DOHH2 (cell line): ENCODE results near the gene ZNF467.

Source experiments
- H3F3A ChIP-seq: fragments of 200-600 bp; sonication (generic), shearing (Covaris generic); 2 replicates; pipeline ENCODE4 v1.6.0; 2016; ENCODE audit warnings: antibody characterized with exemption, mild to moderate bottlenecking; ENCODE audit not compliant: control insufficient read depth, insufficient read depth
- H3K27ac ChIP-seq: fragments of 200-600 bp; sonication (generic); 2 replicates; pipeline ENCODE4 v1.5.1; 2014; ENCODE audit warnings: low read depth, mild to moderate bottlenecking, low read length, moderate library complexity
- H3K27me3 ChIP-seq: fragments of 200-600 bp; sonication (generic); 2 replicates; pipeline ENCODE4 v1.6.1; 2014; ENCODE audit warnings: mild to moderate bottlenecking, low read length, mixed read lengths; ENCODE audit not compliant: control insufficient read depth
- H3K36me3 ChIP-seq: fragments of 200-600 bp; sonication (generic); 2 replicates; pipeline ENCODE4 v1.6.1; 2014; ENCODE audit warnings: mild to moderate bottlenecking, low read length, moderate library complexity, mixed read lengths; ENCODE audit not compliant: control insufficient read depth
- H3K4me1 ChIP-seq: fragments of 200-600 bp; sonication (generic); 2 replicates; pipeline ENCODE4 v1.6.1; 2014; ENCODE audit warnings: mild to moderate bottlenecking, low read length, mixed read lengths; ENCODE audit not compliant: control insufficient read depth
- H3K4me2 ChIP-seq: fragments of 200-600 bp; sonication (generic); 2 replicates; pipeline ENCODE4 v1.6.0; 2014; ENCODE audit warnings: mild to moderate bottlenecking, low read length, moderate library complexity
- H3K4me3 ChIP-seq: fragments of 200-600 bp; sonication (generic); 2 replicates; pipeline ENCODE4 v1.5.1; 2014; ENCODE audit warnings: mild to moderate bottlenecking, low read length, mixed read lengths
- H3K79me2 ChIP-seq: fragments of 200-600 bp; sonication (generic); 2 replicates; pipeline ENCODE4 v1.6.1; 2014; ENCODE audit warnings: mild to moderate bottlenecking, low read length, mixed read lengths; ENCODE audit not compliant: control insufficient read depth
- H3K9me2 ChIP-seq: fragments of 200-600 bp; sonication (generic); replicated peaks from 2 replicates; pipeline ENCODE4 v1.6.1; 2014; ENCODE audit warnings: mild to moderate bottlenecking, low read length, mixed read lengths; ENCODE audit not compliant: control insufficient read depth
- H3K9me3 ChIP-seq: fragments of 200-600 bp; sonication (generic); 2 replicates; pipeline ENCODE4 v1.6.1; 2014; ENCODE audit warnings: antibody characterized with exemption, low read length, mixed read lengths; ENCODE audit not compliant: control insufficient read depth, insufficient read depth
- H4K20me1 ChIP-seq: fragments of 200-600 bp; sonication (generic); 2 replicates; pipeline ENCODE4 v1.6.0; 2014; ENCODE audit warnings: low read depth, mild to moderate bottlenecking, antibody characterized with exemption, low read length, moderate library complexity; ENCODE audit not compliant: control insufficient read depth, insufficient read depth
- EZH2phosphoT487 ChIP-seq: fragments of 200-600 bp; sonication (generic); IDR thresholded peaks from 2 replicates; pipeline ENCODE4 v1.6.1; 2017; ENCODE audit warnings: borderline replicate concordance, mild to moderate bottlenecking, antibody characterized with exemption, low read length, moderate library complexity, mixed read lengths
- TF ChIP-seq, protein P1 (sequence below): fragments of 200-600 bp; sonication (generic); IDR thresholded peaks from one replicate; pipeline ENCODE4 v1.5.1; 2014; ENCODE audit warnings: antibody characterized with exemption, mild to moderate bottlenecking, low read depth, low read length; ENCODE audit not compliant: poor library complexity, severe bottlenecking

ZNF467 gene

DNA sequence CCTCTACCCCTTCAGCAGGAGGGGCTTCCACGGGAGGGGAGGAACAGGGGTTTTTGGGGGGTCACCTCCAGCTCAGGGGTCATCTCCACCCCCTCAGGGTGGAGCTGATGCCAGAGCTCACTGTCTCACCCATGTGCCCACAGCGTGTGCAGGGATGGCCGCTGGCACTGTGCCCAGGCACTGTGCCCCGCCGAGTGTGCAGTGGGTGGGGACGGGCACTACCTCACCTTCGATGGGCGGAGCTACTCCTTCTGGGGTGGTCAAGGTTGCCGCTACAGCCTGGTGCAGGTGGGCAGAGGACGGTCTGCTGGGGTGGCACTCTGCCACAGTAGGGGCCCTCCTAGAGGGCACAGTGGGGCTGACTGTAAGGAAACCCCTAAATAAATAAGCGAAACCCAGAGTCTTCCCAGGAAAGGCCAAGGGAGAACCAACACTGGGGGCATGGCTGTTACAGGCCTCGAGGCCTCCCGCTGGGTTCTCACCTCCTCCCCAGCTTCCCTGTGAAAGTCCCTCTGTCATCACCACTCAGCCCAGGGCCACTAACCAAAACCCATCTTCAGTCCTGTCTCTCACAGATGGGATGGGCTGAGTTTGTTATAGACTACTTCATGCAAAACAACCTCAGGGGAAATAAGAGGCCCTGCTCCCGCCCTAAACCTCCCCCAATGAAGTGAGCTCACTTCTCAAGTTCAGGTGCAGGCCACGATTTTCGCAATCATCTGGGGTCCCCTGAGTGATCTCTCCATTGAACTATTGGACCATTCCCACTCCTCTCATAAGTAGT lies 7.4 kb upstream of the ZNF467 start:
- H3K36me3 ChIP-seq = no peaks in the 10 kb centered on the region
- H3K4me2 ChIP-seq = peak overlapping the region; percentile 31
- no peaks in the 10 kb centered on the region for H3K9me3 ChIP-seq
- no peaks in the 10 kb centered on the region for H3K9me2 ChIP-seq
- H3F3A ChIP-seq = no peaks in the 10 kb centered on the region
- peaks cover 12% of the 10 kb centered on the region for H3K4me1 ChIP-seq
- 0 out of 2 replicates have a peak, but pooled peaks cover 4% of the 10 kb centered on the region for H4K20me1 ChIP-seq
- H3K27me3 ChIP-seq = peaks cover 9% of the 10 kb centered on the region; the same call in 1 of the 2 replicates
- no peaks in the 10 kb centered on the region for H3K79me2 ChIP-seq
- H3K4me3 ChIP-seq = no peak overlapping the region
- TF ChIP-seq, protein P1, sequence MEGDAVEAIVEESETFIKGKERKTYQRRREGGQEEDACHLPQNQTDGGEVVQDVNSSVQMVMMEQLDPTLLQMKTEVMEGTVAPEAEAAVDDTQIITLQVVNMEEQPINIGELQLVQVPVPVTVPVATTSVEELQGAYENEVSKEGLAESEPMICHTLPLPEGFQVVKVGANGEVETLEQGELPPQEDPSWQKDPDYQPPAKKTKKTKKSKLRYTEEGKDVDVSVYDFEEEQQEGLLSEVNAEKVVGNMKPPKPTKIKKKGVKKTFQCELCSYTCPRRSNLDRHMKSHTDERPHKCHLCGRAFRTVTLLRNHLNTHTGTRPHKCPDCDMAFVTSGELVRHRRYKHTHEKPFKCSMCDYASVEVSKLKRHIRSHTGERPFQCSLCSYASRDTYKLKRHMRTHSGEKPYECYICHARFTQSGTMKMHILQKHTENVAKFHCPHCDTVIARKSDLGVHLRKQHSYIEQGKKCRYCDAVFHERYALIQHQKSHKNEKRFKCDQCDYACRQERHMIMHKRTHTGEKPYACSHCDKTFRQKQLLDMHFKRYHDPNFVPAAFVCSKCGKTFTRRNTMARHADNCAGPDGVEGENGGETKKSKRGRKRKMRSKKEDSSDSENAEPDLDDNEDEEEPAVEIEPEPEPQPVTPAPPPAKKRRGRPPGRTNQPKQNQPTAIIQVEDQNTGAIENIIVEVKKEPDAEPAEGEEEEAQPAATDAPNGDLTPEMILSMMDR = no peak
- TF ChIP-seq EZH2phosphoT487 = no peak
- no peak overlapping the region for H3K27ac ChIP-seq

DNA sequence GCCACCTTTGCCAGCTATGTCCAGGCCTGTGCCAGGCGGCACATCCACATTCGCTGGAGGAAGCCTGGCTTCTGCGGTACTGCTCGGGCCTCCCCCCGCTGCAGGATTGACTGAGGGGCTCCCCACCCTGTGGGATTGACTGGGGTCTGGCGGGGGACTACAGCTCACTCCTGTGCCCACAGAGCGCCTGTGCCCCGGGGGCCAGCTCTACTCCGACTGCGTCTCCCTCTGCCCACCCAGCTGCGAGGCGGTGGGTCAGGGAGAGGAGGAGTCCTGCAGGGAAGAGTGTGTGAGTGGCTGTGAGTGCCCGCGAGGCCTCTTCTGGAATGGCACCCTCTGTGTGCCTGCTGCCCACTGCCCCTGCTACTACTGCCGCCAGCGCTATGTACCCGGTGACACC lies 6.7 kb upstream of the ZNF467 start:
- Histone ChIP-seq H3K27ac (no peak overlapping the region), H3K4me2 (no peak overlapping the region), H3K79me2 (no peaks in the 10 kb centered on the region), H3F3A (peaks cover 4% of the 10 kb centered on the region), H3K9me3 (no peaks in the 10 kb centered on the region), H3K4me3 (no peak overlapping the region), H3K4me1 (peaks cover 19% of the 10 kb centered on the region), H3K27me3 (peaks cover 11% of the 10 kb centered on the region; the same call in 1 of the 2 replicates), H3K9me2 (no peaks in the 10 kb centered on the region), H4K20me1 (0 out of 2 replicates have a peak, but pooled peaks cover 8% of the 10 kb centered on the region), H3K36me3 (no peaks in the 10 kb centered on the region)
- TF ChIP-seq, protein P1 = no peak
- no peak for TF ChIP-seq EZH2phosphoT487

DNA sequence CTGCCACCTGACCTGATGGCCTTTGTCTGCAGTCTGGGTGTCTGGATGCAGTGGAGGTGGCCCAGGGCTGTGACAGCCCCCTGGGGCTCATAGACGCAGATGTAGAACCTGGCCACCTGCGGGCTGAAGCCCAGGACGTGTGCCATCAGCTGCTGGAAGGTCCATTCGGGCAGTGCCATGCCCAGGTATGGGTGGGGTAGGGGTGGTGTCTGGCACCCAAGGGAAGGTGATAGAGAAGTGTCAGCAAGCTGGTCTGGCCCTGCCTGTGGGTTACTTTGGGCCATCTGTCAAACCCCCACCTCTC lies 6.1 kb upstream of the ZNF467 start:
- H3K27me3 ChIP-seq = peaks cover 13% of the 10 kb centered on the region; the same call in 1 of the 2 replicates
- TF ChIP-seq EZH2phosphoT487 = no peak
- TF ChIP-seq, protein P1 = no peak
- no peaks in the 10 kb centered on the region for H3K9me2 ChIP-seq
- no peak overlapping the region for H3K4me2 ChIP-seq
- H3F3A ChIP-seq = peaks cover 4% of the 10 kb centered on the region
- no peak overlapping the region for H3K27ac ChIP-seq
- H3K4me3 ChIP-seq = no peak overlapping the region
- 0 out of 2 replicates have a peak, but pooled peaks cover 8% of the 10 kb centered on the region for H4K20me1 ChIP-seq
- H3K9me3 ChIP-seq = no peaks in the 10 kb centered on the region
- H3K36me3 ChIP-seq = no peaks in the 10 kb centered on the region
- H3K79me2 ChIP-seq = no peaks in the 10 kb centered on the region
- H3K4me1 ChIP-seq = peaks cover 26% of the 10 kb centered on the region
